ENCODE results near the gene TNS1.
A peak's percentile ranks its signal among the peaks of the same experiment; 100 is the strongest.

GRCh38 chr2:217886720-217887309, 116.0 kb downstream of the TNS1 start:
- TF ChIP-seq CTCF (IDR thresholded peaks at IDR 0.05; ENCODE audit: insufficient read depth, low read depth, low read length): peak; percentile 69
- no peak for TF ChIP-seq EZH2 (IDR thresholded peaks at IDR 0.05; ENCODE audit: insufficient read depth, low read length)
